ENCODE results near the gene FBXO41. TPM values are rescaled to one million over a fixed set of nuclear protein-coding genes. Genes with fewer than 3 reads are reported as not detected.
"Not testable (repeated sequence)": the region's sequence is repeated elsewhere in the genome, so short reads cannot be mapped to it uniquely, and the experiment has no call there.

Gene FBXO41
- total RNA-seq, 1 experiment from 2014 or later = 6.5 TPM

DNA sequence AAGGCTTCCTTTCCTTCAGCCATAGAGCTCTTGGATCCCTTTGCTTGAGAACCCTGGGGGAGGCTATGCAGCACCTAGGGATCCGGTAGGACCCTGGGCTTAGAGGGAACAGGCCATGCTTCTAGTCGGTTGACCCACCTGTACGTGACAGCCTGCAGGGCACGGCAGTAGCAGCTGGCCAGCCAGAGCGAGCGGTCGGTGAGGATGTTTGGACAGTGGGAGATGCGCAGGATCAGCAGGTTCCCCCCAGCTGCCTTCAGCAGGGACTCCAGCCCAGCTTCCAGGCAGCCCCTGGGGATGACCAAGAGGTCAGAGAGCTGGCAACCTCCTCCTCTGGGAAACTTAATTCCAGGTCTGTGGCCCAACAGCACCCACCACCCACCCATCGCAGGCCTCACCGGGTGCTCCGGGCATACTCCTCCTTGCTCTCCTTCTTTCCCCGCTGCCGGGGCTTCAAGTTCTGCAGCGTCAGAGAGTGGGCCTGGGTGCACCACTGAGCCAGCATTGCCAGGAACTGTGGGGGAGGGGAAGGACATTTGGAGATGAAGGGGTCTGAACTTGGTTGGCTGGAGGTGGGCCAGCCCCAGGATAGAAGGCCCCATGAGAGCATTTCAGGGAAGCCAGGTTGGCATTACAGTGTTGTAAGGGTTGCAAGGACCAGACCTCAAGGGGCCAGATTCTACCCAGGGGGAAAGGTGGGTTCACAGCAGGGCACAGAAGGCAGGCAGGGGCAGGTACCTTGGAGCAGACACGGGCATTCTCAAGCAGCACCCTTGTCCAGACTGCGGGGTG lies 20.5 kb downstream of the FBXO41 start:
- no peak for DNase-seq (ENCODE audit: low read depth, low spot score)
- H3K4me1 ChIP-seq (ENCODE audit: control insufficient read depth, insufficient read depth, low read length) = no peaks in the 10 kb centered on the region
- ChIA-PET POLR2A (interaction anchor here (1.1 kb wide), 1 partner anchor 473 kb away, joined by 5 read pairs; the partner anchor contains the start of gene TPRKB), CTCF (no interaction called here)
- ATAC-seq = no peak
- BruUV-seq (replicated peaks) = no TSS peak
- no peaks in the 10 kb centered on the region for H3K9me3 ChIP-seq (ENCODE audit: control insufficient read depth, insufficient read depth, low read depth, low read length)
- in situ Hi-C loops (cut with HindIII; ENCODE audit: low pct_unique_long_range_greater_than_20kb, low sequenced_read_pairs) (no loop called here), intact Hi-C loops (cut with micrococcal nuclease; ENCODE audit: unreplicated experiment) (no loop called here)
- no peaks in the 10 kb centered on the region; the same call in 1 of the 2 replicates for H3K36me3 ChIP-seq (ENCODE audit: control insufficient read depth, insufficient read depth, low read length)
- TF ChIP-seq REST (IDR thresholded peaks at IDR 0.05; ENCODE audit: insufficient read depth in 1 of 2, low read depth in 2 of 2, low read length in 1 of 2) = no peak
- no peak for TF ChIP-seq SIN3A (IDR thresholded peaks at IDR 0.05; ENCODE audit: borderline replicate concordance, insufficient read depth, low read depth, low read length)
- no peak for TF ChIP-seq TCF7L2 (IDR thresholded peaks at IDR 0.05; ENCODE audit: low read depth, low read length)
- no peak for TF ChIP-seq POLR2AphosphoS5 (IDR thresholded peaks at IDR 0.05; ENCODE audit: low read depth, low read length)
- TF ChIP-seq, protein P1, sequence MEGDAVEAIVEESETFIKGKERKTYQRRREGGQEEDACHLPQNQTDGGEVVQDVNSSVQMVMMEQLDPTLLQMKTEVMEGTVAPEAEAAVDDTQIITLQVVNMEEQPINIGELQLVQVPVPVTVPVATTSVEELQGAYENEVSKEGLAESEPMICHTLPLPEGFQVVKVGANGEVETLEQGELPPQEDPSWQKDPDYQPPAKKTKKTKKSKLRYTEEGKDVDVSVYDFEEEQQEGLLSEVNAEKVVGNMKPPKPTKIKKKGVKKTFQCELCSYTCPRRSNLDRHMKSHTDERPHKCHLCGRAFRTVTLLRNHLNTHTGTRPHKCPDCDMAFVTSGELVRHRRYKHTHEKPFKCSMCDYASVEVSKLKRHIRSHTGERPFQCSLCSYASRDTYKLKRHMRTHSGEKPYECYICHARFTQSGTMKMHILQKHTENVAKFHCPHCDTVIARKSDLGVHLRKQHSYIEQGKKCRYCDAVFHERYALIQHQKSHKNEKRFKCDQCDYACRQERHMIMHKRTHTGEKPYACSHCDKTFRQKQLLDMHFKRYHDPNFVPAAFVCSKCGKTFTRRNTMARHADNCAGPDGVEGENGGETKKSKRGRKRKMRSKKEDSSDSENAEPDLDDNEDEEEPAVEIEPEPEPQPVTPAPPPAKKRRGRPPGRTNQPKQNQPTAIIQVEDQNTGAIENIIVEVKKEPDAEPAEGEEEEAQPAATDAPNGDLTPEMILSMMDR (IDR thresholded peaks at IDR 0.05) = no peak
- H3K27ac ChIP-seq (ENCODE audit: low read length) = no peak overlapping the region
- no peak overlapping the region for H3K4me3 ChIP-seq (ENCODE audit: low read depth in 2 of 2, low read length in 2 of 2)
- H3K27me3 ChIP-seq (ENCODE audit: control insufficient read depth, insufficient read depth, low read length) = no peaks in the 10 kb centered on the region

GRCh38 chr2:73262691-73263429 lies 21.4 kb downstream of the FBXO41 start:
- H3K4me1 ChIP-seq (ENCODE audit: control insufficient read depth, insufficient read depth, low read length); in situ Hi-C loops (cut with HindIII; ENCODE audit: low pct_unique_long_range_greater_than_20kb, low sequenced_read_pairs); H3K27ac ChIP-seq (ENCODE audit: low read length); intact Hi-C loops (cut with micrococcal nuclease; ENCODE audit: unreplicated experiment); H3K27me3 ChIP-seq (ENCODE audit: control insufficient read depth, insufficient read depth, low read length); H3K9me3 ChIP-seq (ENCODE audit: control insufficient read depth, insufficient read depth, low read depth, low read length); H3K4me3 ChIP-seq (ENCODE audit: low read depth in 2 of 2, low read length in 2 of 2); H3K36me3 ChIP-seq (ENCODE audit: control insufficient read depth, insufficient read depth, low read length); BruUV-seq (replicated peaks); DNase-seq (ENCODE audit: low read depth, low spot score); ATAC-seq: not testable (repeated sequence)
- ChIA-PET POLR2A (interaction anchor here (1.1 kb wide), 1 partner anchor 474 kb away, joined by 5 read pairs; the partner anchor contains the start of gene TPRKB), CTCF (interaction anchor here (0.6 kb wide), 1 partner anchor 217 kb away, joined by 6 read pairs; no protein-coding TSS in a partner anchor)
